Activated T-helper 1 cell treated with anti-CD3 and anti-CD28 coated beads, Interleukin-12 subunit alpha, Interleukin-12 subunit beta, Interleukin-2, Interleukin-4 antibody, amounts not matched to agents 30 ng/mL and 10 ng/mL and 1 ng/mL, durations not matched to agents 14 hours and 24 hours and 36 hours (primary cell): ENCODE data around the gene TTN. TPM values are rescaled to one million over a fixed set of nuclear protein-coding genes. Genes with fewer than 3 reads are reported as not detected.

Experiments
- DNase-seq: peaks from one replicate; pipeline ENCODE4 v3.0.0; 2021; ENCODE audit warnings: low spot score
- H3K27ac Mint-ChIP-seq: one replicate; pipeline ENCODE4 v1.8.0; 2021; ENCODE audit warnings: mild to moderate bottlenecking, mixed read lengths
- H3K27me3 Mint-ChIP-seq: one replicate; pipeline ENCODE4 v1.8.0; 2022; ENCODE audit warnings: mild to moderate bottlenecking, moderate library complexity, mixed read lengths; ENCODE audit not compliant: insufficient read depth
- H3K36me3 Mint-ChIP-seq: one replicate; pipeline ENCODE4 v1.8.0; 2021; ENCODE audit warnings: low read depth, mixed read lengths
- H3K4me1 Mint-ChIP-seq: one replicate; pipeline ENCODE4 v1.8.0; 2021; ENCODE audit warnings: low read depth, mixed read lengths
- H3K4me3 Mint-ChIP-seq: one replicate; pipeline ENCODE4 v1.8.0; 2021; ENCODE audit warnings: mild to moderate bottlenecking, moderate library complexity, mixed read lengths
- H3K9me3 Mint-ChIP-seq: one replicate; pipeline ENCODE4 v1.8.0; 2021; ENCODE audit warnings: mixed read lengths
- intact Hi-C: fragments of 100-400 bp; cut with micrococcal nuclease; formaldehyde crosslinking; loops from one replicate; pipeline ENCODE4 v1.15.1; 2024
- total RNA-seq: library from RNA; stranded (reverse); gene quantifications from 2 replicates; pipeline ENCODE4 v1.2.3, GENCODE V29; 2022

TTN gene
- total RNA-seq, 1 donor from 2014 or later = 1.7 TPM

DNA sequence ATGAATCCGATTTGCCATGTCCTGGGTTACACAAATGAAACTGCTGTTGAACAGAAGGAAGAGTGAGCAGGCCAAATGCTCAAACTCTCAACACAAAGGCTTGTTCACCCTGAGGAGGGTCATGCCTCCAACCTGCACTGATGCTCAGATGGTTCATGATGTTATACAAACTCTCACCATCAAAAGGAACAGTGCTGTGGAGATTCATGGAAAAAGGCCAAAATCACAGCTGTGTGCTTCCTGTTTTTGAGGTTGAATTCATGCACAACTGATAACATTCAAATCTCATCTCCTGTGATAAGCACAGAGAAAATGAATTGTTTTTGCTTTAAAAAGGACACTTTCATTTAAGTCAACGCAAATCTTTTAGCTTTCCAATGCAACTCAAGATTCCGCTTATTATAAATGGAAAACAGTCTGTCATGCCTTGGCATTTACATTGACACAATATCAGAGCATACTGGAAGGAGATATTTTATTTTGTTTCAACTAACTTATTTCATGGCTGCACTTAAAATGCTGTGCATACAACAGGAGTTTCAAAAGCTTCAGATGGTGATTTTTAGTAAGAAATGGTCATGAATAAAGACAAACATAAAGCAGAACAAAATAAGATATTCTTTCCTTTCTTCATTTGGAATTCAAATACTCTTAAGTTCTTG lies 22.2 kb upstream of the TTN start:
- no peak overlapping the region for H3K4me3 Mint-ChIP-seq

GRCh38 chr2:178828486-178828881 lies 21.3 kb upstream of the TTN start:
- no peak overlapping the region for H3K27ac Mint-ChIP-seq
- H3K27me3 Mint-ChIP-seq = no peaks in the 10 kb centered on the region
- no peaks in the 10 kb centered on the region for H3K9me3 Mint-ChIP-seq
- no peaks in the 10 kb centered on the region for H3K36me3 Mint-ChIP-seq
- H3K4me3 Mint-ChIP-seq = no peak overlapping the region
- intact Hi-C loops = no loop called here
- DNase-seq = no peak
- H3K4me1 Mint-ChIP-seq = peaks cover 6% of the 10 kb centered on the region

More for the DNA sequence above, 22.2 kb upstream of the TTN start:
- peaks cover 6% of the 10 kb centered on the region for H3K4me1 Mint-ChIP-seq
- H3K9me3 Mint-ChIP-seq = no peaks in the 10 kb centered on the region
- no peaks in the 10 kb centered on the region for H3K36me3 Mint-ChIP-seq
- no peak for DNase-seq
- intact Hi-C loops = no loop called here
- no peak overlapping the region for H3K27ac Mint-ChIP-seq
- no peaks in the 10 kb centered on the region for H3K27me3 Mint-ChIP-seq

- H3K27ac Mint-ChIP-seq = no peak overlapping the region
- H3K4me1 Mint-ChIP-seq = peaks cover 6% of the 10 kb centered on the region
- intact Hi-C loops = no loop called here
- DNase-seq = no peak
- no peak overlapping the region for H3K4me3 Mint-ChIP-seq
- H3K9me3 Mint-ChIP-seq = no peaks in the 10 kb centered on the region
- H3K27me3 Mint-ChIP-seq = no peaks in the 10 kb centered on the region
- no peaks in the 10 kb centered on the region for H3K36me3 Mint-ChIP-seq
Observed at GRCh38 chr2:178827739-178828485, 20.7 kb upstream of the TTN start.

DNA sequence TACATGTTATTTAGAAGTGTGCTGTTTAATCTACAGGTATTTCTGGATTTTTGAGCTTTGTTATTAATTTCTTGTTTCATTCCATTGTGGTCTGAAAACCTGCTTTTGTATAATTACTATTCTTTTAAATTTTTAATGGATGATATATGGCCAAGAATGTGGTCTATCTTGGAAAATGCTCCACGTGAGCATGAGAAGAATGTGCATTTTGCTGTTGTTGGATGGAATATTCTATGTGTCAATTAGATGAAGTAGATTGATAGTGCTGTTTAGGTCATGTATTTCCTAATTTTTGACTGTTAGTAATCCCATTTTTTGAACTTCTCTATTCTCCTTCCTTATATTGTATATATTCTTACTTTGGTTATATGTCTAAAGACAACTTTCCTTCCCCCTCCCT lies 19.9 kb upstream of the TTN start:
- no peak for DNase-seq
- no peak overlapping the region for H3K4me3 Mint-ChIP-seq
- no peaks in the 10 kb centered on the region for H3K27me3 Mint-ChIP-seq
- H3K9me3 Mint-ChIP-seq = no peaks in the 10 kb centered on the region
- intact Hi-C loops = no loop called here
- no peaks in the 10 kb centered on the region for H3K36me3 Mint-ChIP-seq
- H3K4me1 Mint-ChIP-seq = peaks cover 6% of the 10 kb centered on the region
- H3K27ac Mint-ChIP-seq = no peak overlapping the region

- intact Hi-C loops = no loop called here
- H3K4me1 Mint-ChIP-seq = peaks cover 7% of the 10 kb centered on the region
- no peaks in the 10 kb centered on the region for H3K9me3 Mint-ChIP-seq
- H3K36me3 Mint-ChIP-seq = no peaks in the 10 kb centered on the region
- DNase-seq = no peak
- H3K27ac Mint-ChIP-seq = no peak overlapping the region
- no peak overlapping the region for H3K4me3 Mint-ChIP-seq
- H3K27me3 Mint-ChIP-seq = no peaks in the 10 kb centered on the region
Observed at GRCh38 chr2:178825183-178825582, 18.0 kb upstream of the TTN start.

GRCh38 chr2:178824181-178824580 lies 17.0 kb upstream of the TTN start:
- Mint-ChIP-seq H3K27me3 (no peaks in the 10 kb centered on the region), H3K4me3 (no peak overlapping the region), H3K36me3 (no peaks in the 10 kb centered on the region), H3K4me1 (peaks cover 9% of the 10 kb centered on the region), H3K27ac (no peak overlapping the region), H3K9me3 (no peaks in the 10 kb centered on the region)
- DNase-seq = no peak
- intact Hi-C loops = no loop called here

DNA sequence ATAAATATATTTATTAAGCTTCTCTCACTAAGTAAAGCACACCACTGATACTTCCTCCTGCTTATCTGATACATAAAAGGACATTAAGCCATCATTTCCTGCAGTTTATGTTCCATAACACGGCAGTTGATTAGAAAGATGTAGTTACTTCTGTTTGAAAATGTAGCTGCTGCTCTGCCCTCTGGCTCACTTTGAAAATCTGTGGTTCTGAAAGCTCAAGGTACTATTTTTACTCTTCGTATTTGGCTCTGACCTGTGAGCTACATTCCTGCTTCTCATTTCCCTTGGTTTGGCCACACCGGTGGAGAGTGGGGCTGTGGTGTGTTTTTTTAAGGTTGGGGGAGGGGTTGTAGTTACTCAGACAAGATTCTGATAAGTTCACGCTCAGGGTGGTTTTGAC lies 12.8 kb upstream of the TTN start:
- H3K4me1 Mint-ChIP-seq = peaks cover 13% of the 10 kb centered on the region
- no peak overlapping the region for H3K4me3 Mint-ChIP-seq
- intact Hi-C loops = no loop called here
- no peaks in the 10 kb centered on the region for H3K36me3 Mint-ChIP-seq
- DNase-seq = no peak
- no peak overlapping the region for H3K27ac Mint-ChIP-seq
- no peaks in the 10 kb centered on the region for H3K9me3 Mint-ChIP-seq
- H3K27me3 Mint-ChIP-seq = no peaks in the 10 kb centered on the region

GRCh38 chr2:178819147-178819875 lies 12.1 kb upstream of the TTN start:
- Mint-ChIP-seq H3K27me3 (no peaks in the 10 kb centered on the region), H3K36me3 (no peaks in the 10 kb centered on the region), H3K4me3 (no peak overlapping the region), H3K27ac (no peak overlapping the region), H3K4me1 (peaks cover 13% of the 10 kb centered on the region), H3K9me3 (no peaks in the 10 kb centered on the region)
- intact Hi-C loops = no loop called here
- DNase-seq = no peak

DNA sequence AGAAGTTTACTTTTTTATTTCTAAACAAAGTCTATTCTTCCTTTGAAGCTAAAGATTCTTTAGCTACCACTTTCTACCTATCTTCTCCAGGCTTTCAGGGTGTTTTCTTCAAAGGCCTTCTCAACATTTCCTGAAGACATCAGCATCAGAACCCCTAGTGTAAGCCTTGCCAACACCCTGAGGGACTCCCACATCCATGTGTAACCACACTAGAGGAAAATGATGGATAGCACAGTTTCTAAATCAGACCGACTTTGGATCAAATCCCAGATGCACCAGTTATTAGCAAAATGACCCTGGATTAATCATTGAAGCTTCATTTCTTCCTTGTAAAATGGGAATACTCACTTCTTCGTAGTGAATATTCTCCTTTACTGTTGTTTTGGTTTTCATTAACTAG lies 4.7 kb upstream of the TTN start:
- Mint-ChIP-seq H3K27ac (no peak overlapping the region), H3K36me3 (no peaks in the 10 kb centered on the region), H3K4me3 (no peak overlapping the region), H3K4me1 (no peaks in the 10 kb centered on the region), H3K9me3 (no peaks in the 10 kb centered on the region), H3K27me3 (no peaks in the 10 kb centered on the region)
- DNase-seq = no peak
- intact Hi-C loops = no loop called here

DNA sequence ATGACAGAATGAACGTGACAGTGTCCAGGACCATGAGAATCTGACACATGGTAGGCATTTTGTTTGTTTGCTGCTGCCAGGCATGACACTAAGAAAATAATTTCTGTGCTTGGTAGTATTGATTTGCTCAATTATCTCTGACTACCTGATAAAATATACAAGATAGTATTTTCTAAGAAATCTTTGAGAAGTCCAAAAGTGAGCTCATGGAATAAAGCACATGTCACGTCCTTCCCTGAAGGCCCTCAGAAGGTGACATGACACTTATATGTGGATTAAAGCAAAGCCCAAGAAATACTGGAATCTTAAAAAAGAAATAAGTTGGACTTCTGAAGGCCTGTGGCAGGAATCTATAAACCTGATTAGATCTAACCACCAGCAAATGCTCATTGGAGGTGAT lies 3.8 kb upstream of the TTN start:
- no peak overlapping the region for H3K4me3 Mint-ChIP-seq
- H3K27me3 Mint-ChIP-seq = no peaks in the 10 kb centered on the region
- H3K4me1 Mint-ChIP-seq = no peaks in the 10 kb centered on the region
- no peak overlapping the region for H3K27ac Mint-ChIP-seq
- no peaks in the 10 kb centered on the region for H3K9me3 Mint-ChIP-seq
- intact Hi-C loops = no loop called here
- DNase-seq = no peak
- H3K36me3 Mint-ChIP-seq = no peaks in the 10 kb centered on the region

- no peaks in the 10 kb centered on the region for H3K36me3 Mint-ChIP-seq
- H3K27me3 Mint-ChIP-seq = no peaks in the 10 kb centered on the region
- no peaks in the 10 kb centered on the region for H3K4me1 Mint-ChIP-seq
- DNase-seq = no peak
- intact Hi-C loops = no loop called here
- H3K9me3 Mint-ChIP-seq = no peaks in the 10 kb centered on the region
- H3K27ac Mint-ChIP-seq = no peak overlapping the region
- H3K4me3 Mint-ChIP-seq = no peak overlapping the region
Observed at GRCh38 chr2:178810422-178810821, 3.2 kb upstream of the TTN start.

- intact Hi-C loops = no loop called here
- no peaks in the 10 kb centered on the region for H3K9me3 Mint-ChIP-seq
- DNase-seq = no peak
- H3K36me3 Mint-ChIP-seq = no peaks in the 10 kb centered on the region
- H3K27ac Mint-ChIP-seq = no peak overlapping the region
- no peaks in the 10 kb centered on the region for H3K4me1 Mint-ChIP-seq
- H3K27me3 Mint-ChIP-seq = no peaks in the 10 kb centered on the region
- no peak overlapping the region for H3K4me3 Mint-ChIP-seq
Observed at GRCh38 chr2:178806543-178806942, 680 bp downstream of the TTN start.

- Mint-ChIP-seq H3K4me3 (no peak overlapping the region), H3K4me1 (no peaks in the 10 kb centered on the region), H3K27ac (no peak overlapping the region), H3K36me3 (no peaks in the 10 kb centered on the region), H3K27me3 (no peaks in the 10 kb centered on the region), H3K9me3 (no peaks in the 10 kb centered on the region)
- DNase-seq = no peak
- intact Hi-C loops = no loop called here
Observed at GRCh38 chr2:178805457-178805856, 1.8 kb downstream of the TTN start.
